Fibroblast of lung (primary cell): ENCODE results near the gene NEGR1.

Source experiments
- CTCF ChIP-seq, 2 donors: IDR thresholded peaks in 1 of 2; conservative IDR thresholded peaks in 1 of 2; 1 replicate in 1 of 2; 2 replicates in 1 of 2; pipeline ENCODE4 v1.5.1; 2011 to 2012; ENCODE audit warnings: low read length in 2 of 2, control low read depth in 1 of 2, inconsistent platforms in 1 of 2, low read depth in 1 of 2, mild to moderate bottlenecking in 1 of 2
- EZH2 ChIP-seq: IDR thresholded peaks from 2 replicates; pipeline ENCODE4 v1.5.1; 2012; ENCODE audit warnings: low read length, control low read depth, mild to moderate bottlenecking; ENCODE audit errors: missing control alignments

- TF ChIP-seq CTCF (conservative IDR thresholded peaks at IDR 0.05 in 1 of 2, IDR thresholded peaks at IDR 0.05 in 1 of 2; ENCODE audit: low read depth in 1 of 2, low read length in 2 of 2), result no peak
- TF ChIP-seq EZH2, result no peak
These were observed 626.7 kb downstream of the NEGR1 start for GRCh38 chr1:71655604-71656003.
